HepG2 (cell line): ENCODE data around the gene RANBP3. TPM values are rescaled to one million over a fixed set of nuclear protein-coding genes. Genes with fewer than 3 reads are reported as not detected.

ENCODE experiments used
- EEA1 ChIP-seq: sonication (generic); formaldehyde crosslinking; IDR thresholded peaks from 2 replicates; pipeline ENCODE4 v1.5.1; 2020; ENCODE audit warnings: mild to moderate bottlenecking, missing genetic modification reagents, borderline replicate concordance
- KDM4B ChIP-seq: sonication (generic); formaldehyde crosslinking; IDR thresholded peaks from 2 replicates; pipeline ENCODE4 v1.4.0; 2020; ENCODE audit warnings: missing genetic modification reagents
- NCOA5 ChIP-seq: sonication (generic); formaldehyde crosslinking; IDR thresholded peaks from 2 replicates; pipeline ENCODE4 v1.4.0; 2020; ENCODE audit warnings: missing genetic modification reagents
- NR3C1 ChIP-seq: sonication (generic); formaldehyde crosslinking; IDR thresholded peaks from 2 replicates; pipeline ENCODE4 v1.4.0; 2020; ENCODE audit warnings: missing genetic modification reagents
- PHF5A ChIP-seq: IDR thresholded peaks from one replicate; pipeline ENCODE4 v1.6.1; 2018; ENCODE audit warnings: low read depth, missing genetic modification reagents; ENCODE audit not compliant: unreplicated experiment
- RARA ChIP-seq: IDR thresholded peaks from 2 replicates; pipeline ENCODE4 v1.6.1; 2016; ENCODE audit warnings: missing genetic modification reagents, missing compliant biosample characterization
- SALL2 ChIP-seq: sonication (generic); formaldehyde crosslinking; IDR thresholded peaks from 2 replicates; pipeline ENCODE4 v1.8.1; 2023; ENCODE audit warnings: mild to moderate bottlenecking, missing genetic modification reagents, inconsistent platforms
- SRSF4 ChIP-seq: fragments of 200-400 bp; formaldehyde crosslinking; IDR thresholded peaks from one replicate; pipeline ENCODE4 v1.6.1; 2018; ENCODE audit warnings: mild to moderate bottlenecking, low read depth, low read length, moderate library complexity; ENCODE audit not compliant: poor library complexity, severe bottlenecking
- U2AF1 ChIP-seq: fragments of 200-400 bp; formaldehyde crosslinking; optimal IDR thresholded peaks from 2 replicates; pipeline ENCODE3; 2017; ENCODE audit warnings: mild to moderate bottlenecking, low read depth, low read length
- YEATS2 ChIP-seq: sonication (generic); formaldehyde crosslinking; IDR thresholded peaks from 2 replicates; pipeline ENCODE4 v1.4.0; 2020; ENCODE audit warnings: missing genetic modification reagents, borderline replicate concordance
- ZFAT ChIP-seq: sonication (generic); formaldehyde crosslinking; conservative IDR thresholded peaks from 2 replicates; pipeline ENCODE4 v1.8.1; 2023; ENCODE audit warnings: missing genetic modification reagents, inconsistent platforms
- ZNF329 ChIP-seq: sonication (generic); formaldehyde crosslinking; IDR thresholded peaks from 2 replicates; pipeline ENCODE4 v1.9.0; 2021; ENCODE audit warnings: low read depth, mild to moderate bottlenecking, missing genetic modification reagents
- ZNF331 ChIP-seq: sonication (generic); formaldehyde crosslinking; IDR thresholded peaks from 2 replicates; pipeline ENCODE4 v1.4.0; 2020; ENCODE audit warnings: missing genetic modification reagents
- ZNF674 ChIP-seq: sonication (generic); formaldehyde crosslinking; IDR thresholded peaks from 2 replicates; pipeline ENCODE4 v1.5.0; 2020; ENCODE audit warnings: low read depth, mild to moderate bottlenecking, missing genetic modification reagents
- polyA plus RNA-seq, 8 experiments: library from polyadenylated mRNA; depleted of rRNA in 3 of 8; stranded (reverse) in 7 of 8; unstranded in 1 of 8; fragments of >200 nt; fragmentation: Illumina TruSeq in 4 of 8; extraction: Trizol in 4 of 8; gene quantifications; 2 replicates each; pipeline versions ENCODE4 v1.2.1 to v1.2.3, GENCODE V29; 2011 to 2016; ENCODE audit warnings: low read depth in 4 of 8, missing spikeins in 1 of 8, mixed read lengths in 1 of 8; ENCODE audit not compliant: insufficient read depth in 1 of 8
- total RNA-seq, 5 experiments: library from RNA; depleted of rRNA; stranded (reverse); fragments of >200 nt; fragmentation: Illumina TruSeq; extraction: Trizol; gene quantifications; 2 replicates each; pipeline ENCODE4 v1.2.3, GENCODE V29; 2016; ENCODE audit warnings: low read depth in 1 of 5
- TF ChIP-seq, protein P1 (sequence below): sonication (generic); formaldehyde crosslinking; IDR thresholded peaks from 2 replicates; pipeline ENCODE4 v1.4.0; 2020; ENCODE audit warnings: missing genetic modification reagents; ENCODE audit errors: not compliant biosample characterization
- TF ChIP-seq, protein P2 (sequence below): sonication (generic); formaldehyde crosslinking; conservative IDR thresholded peaks from 2 replicates; pipeline ENCODE4 v1.4.0; 2020; ENCODE audit warnings: missing genetic modification reagents
- TF ChIP-seq, protein P3 (sequence below): sonication (generic); formaldehyde crosslinking; IDR thresholded peaks from 2 replicates; pipeline ENCODE4 v1.4.0; 2020; ENCODE audit warnings: missing genetic modification reagents
- TF ChIP-seq, protein P4 (sequence below): sonication (generic); formaldehyde crosslinking; IDR thresholded peaks from 2 replicates; pipeline ENCODE4 v1.5.1; 2020; ENCODE audit warnings: missing genetic modification reagents, mild to moderate bottlenecking, borderline replicate concordance
- TF ChIP-seq, protein P5 (sequence below): sonication (generic); formaldehyde crosslinking; IDR thresholded peaks from 2 replicates; pipeline ENCODE4 v1.8.1; 2023; ENCODE audit warnings: missing genetic modification reagents, mild to moderate bottlenecking, borderline replicate concordance
- TF ChIP-seq, protein P6 (sequence below): sonication (generic); formaldehyde crosslinking; IDR thresholded peaks from 2 replicates; pipeline ENCODE4 v1.5.0; 2020; ENCODE audit warnings: missing genetic modification reagents

RANBP3 gene
- total and polyA plus RNA-seq, 2 of the 13 experiments (the other 11 are each of a cell fraction or from before 2014, with no cell fraction given): 39.5 to 149 TPM

DNA sequence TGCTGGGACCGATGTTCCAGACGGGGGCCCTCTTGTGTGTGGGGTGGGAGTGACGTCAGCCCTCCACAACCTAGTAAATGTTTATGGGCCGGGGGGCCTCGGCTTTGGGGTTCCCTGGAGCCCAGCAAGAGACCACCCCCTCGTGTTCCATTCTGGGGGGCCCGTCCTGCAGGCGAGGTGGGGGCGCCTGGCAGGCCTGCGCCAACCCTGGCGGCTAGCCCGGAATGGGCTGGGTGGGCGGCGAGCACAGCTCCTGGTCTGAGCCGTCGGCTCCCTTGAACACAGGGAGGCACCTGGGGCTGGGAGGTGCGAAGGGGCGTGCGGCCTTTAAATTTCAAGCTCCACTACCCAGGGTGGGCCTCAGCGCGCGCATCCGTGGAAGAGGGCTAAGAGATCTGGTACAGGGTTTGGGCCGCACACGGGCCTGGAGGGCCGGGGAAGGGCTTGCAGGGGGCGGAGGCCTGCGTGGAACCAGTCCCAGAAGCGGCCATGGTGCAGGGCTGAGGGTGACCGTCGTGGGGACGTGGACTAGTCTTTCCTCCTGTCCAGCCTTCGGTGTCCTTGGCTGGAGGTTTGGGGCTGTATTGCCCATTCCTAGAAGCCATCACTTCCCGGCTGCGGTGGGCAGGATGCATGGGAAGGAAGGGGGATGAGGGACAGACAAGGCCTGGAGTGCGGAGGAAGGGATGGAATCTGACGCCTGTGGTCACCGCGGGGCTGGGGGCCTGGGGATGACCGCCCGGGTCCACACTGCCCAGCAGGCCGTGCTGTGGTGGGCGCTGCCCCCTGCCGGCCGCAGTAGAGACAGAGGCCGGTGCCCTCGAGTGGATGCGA, 85.8 kb downstream of the RANBP3 start (continued):
- TF ChIP-seq NCOA5 (CRISPR knock-in tag): no peak
- TF ChIP-seq ZNF331 (CRISPR knock-in tag): peak; percentile 55; the same call in 1 of the 2 replicates
- TF ChIP-seq NR3C1 (CRISPR knock-in tag): no peak
- TF ChIP-seq, protein P1, sequence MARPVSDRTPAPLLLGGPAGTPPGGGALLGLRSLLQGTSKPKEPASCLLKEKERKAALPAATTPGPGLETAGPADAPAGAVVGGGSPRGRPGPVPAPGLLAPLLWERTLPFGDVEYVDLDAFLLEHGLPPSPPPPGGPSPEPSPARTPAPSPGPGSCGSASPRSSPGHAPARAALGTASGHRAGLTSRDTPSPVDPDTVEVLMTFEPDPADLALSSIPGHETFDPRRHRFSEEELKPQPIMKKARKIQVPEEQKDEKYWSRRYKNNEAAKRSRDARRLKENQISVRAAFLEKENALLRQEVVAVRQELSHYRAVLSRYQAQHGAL (CRISPR knock-in tag): no peak
- TF ChIP-seq KDM4B (CRISPR knock-in tag): no peak
- TF ChIP-seq, protein P2, sequence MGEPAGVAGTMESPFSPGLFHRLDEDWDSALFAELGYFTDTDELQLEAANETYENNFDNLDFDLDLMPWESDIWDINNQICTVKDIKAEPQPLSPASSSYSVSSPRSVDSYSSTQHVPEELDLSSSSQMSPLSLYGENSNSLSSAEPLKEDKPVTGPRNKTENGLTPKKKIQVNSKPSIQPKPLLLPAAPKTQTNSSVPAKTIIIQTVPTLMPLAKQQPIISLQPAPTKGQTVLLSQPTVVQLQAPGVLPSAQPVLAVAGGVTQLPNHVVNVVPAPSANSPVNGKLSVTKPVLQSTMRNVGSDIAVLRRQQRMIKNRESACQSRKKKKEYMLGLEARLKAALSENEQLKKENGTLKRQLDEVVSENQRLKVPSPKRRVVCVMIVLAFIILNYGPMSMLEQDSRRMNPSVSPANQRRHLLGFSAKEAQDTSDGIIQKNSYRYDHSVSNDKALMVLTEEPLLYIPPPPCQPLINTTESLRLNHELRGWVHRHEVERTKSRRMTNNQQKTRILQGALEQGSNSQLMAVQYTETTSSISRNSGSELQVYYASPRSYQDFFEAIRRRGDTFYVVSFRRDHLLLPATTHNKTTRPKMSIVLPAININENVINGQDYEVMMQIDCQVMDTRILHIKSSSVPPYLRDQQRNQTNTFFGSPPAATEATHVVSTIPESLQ (CRISPR knock-in tag): no peak
- TF ChIP-seq SRSF4: peak; percentile 69
- no peak for TF ChIP-seq ZFAT (CRISPR knock-in tag)
- 0 out of 2 replicates have a peak, but pooled peaks have one; percentile 17 for TF ChIP-seq SALL2
- TF ChIP-seq, protein P3, sequence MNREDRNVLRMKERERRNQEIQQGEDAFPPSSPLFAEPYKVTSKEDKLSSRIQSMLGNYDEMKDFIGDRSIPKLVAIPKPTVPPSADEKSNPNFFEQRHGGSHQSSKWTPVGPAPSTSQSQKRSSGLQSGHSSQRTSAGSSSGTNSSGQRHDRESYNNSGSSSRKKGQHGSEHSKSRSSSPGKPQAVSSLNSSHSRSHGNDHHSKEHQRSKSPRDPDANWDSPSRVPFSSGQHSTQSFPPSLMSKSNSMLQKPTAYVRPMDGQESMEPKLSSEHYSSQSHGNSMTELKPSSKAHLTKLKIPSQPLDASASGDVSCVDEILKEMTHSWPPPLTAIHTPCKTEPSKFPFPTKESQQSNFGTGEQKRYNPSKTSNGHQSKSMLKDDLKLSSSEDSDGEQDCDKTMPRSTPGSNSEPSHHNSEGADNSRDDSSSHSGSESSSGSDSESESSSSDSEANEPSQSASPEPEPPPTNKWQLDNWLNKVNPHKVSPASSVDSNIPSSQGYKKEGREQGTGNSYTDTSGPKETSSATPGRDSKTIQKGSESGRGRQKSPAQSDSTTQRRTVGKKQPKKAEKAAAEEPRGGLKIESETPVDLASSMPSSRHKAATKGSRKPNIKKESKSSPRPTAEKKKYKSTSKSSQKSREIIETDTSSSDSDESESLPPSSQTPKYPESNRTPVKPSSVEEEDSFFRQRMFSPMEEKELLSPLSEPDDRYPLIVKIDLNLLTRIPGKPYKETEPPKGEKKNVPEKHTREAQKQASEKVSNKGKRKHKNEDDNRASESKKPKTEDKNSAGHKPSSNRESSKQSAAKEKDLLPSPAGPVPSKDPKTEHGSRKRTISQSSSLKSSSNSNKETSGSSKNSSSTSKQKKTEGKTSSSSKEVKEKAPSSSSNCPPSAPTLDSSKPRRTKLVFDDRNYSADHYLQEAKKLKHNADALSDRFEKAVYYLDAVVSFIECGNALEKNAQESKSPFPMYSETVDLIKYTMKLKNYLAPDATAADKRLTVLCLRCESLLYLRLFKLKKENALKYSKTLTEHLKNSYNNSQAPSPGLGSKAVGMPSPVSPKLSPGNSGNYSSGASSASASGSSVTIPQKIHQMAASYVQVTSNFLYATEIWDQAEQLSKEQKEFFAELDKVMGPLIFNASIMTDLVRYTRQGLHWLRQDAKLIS (CRISPR knock-in tag): no peak
- TF ChIP-seq, protein P4, sequence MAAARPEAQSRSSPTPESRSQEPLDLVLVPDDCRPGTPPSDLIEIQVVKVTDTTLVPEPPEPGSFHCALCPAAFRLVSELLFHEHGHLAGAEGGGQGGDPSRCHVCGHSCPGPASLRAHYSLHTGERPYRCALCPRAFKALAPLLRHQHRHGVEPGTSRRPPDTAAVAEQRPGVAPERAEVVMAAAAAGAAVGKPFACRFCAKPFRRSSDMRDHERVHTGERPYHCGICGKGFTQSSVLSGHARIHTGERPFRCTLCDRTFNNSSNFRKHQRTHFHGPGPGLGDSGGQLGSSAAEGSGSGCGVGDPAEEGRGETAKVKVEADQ (CRISPR knock-in tag): no peak
- TF ChIP-seq, protein P5, sequence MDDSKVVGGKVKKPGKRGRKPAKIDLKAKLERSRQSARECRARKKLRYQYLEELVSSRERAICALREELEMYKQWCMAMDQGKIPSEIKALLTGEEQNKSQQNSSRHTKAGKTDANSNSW: no peak
- TF ChIP-seq YEATS2 (CRISPR knock-in tag): 0 out of 2 replicates have a peak, but pooled peaks have one; percentile 22
- TF ChIP-seq, protein P6, sequence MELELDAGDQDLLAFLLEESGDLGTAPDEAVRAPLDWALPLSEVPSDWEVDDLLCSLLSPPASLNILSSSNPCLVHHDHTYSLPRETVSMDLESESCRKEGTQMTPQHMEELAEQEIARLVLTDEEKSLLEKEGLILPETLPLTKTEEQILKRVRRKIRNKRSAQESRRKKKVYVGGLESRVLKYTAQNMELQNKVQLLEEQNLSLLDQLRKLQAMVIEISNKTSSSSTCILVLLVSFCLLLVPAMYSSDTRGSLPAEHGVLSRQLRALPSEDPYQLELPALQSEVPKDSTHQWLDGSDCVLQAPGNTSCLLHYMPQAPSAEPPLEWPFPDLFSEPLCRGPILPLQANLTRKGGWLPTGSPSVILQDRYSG (CRISPR knock-in tag): no peak
- TF ChIP-seq U2AF1: no peak
- TF ChIP-seq PHF5A (CRISPR knock-in tag): no peak
- 0 out of 2 replicates have a peak, but pooled peaks have one; percentile 26 for TF ChIP-seq RARA (CRISPR knock-in tag)
- TF ChIP-seq EEA1 (CRISPR knock-in tag): no peak; the same call in 1 of the 2 replicates
- TF ChIP-seq ZNF674 (CRISPR knock-in tag): no peak
- TF ChIP-seq ZNF329: peak; percentile 62; the same call in 1 of the 2 replicates
